ENCODE data around the gene PSMD6.

The PSMD6 gene

GRCh38 chr3:63969876-63970275, 53.4 kb downstream of the PSMD6 start:
- H3K36me3 ChIP-seq (ENCODE audit: low read depth) = no peaks in the 10 kb centered on the region
- DNase-seq (ENCODE audit: low spot score) (no peak), ATAC-seq (ENCODE audit: low read depth) (no peak)
- H3K4me3 ChIP-seq (ENCODE audit: severe bottlenecking) = no peak overlapping the region
- no peaks in the 10 kb centered on the region for H3K9me3 ChIP-seq (ENCODE audit: severe bottlenecking)
- peaks cover 38% of the 10 kb centered on the region for H3K4me1 ChIP-seq (ENCODE audit: insufficient read depth, poor library complexity, severe bottlenecking)
- H3K27me3 ChIP-seq (ENCODE audit: insufficient read depth, poor library complexity, severe bottlenecking) = no peaks in the 10 kb centered on the region
- H3K27ac ChIP-seq (ENCODE audit: poor library complexity, severe bottlenecking) = peak overlapping the region; percentile 63
- no peak for TF ChIP-seq CTCF (IDR thresholded peaks at IDR 0.05; ENCODE audit: poor library complexity, severe bottlenecking)

GRCh38 chr3:63968612-63969350, 54.5 kb downstream of the PSMD6 start:
- H3K9me3 ChIP-seq (ENCODE audit: severe bottlenecking) = no peaks in the 10 kb centered on the region
- DNase-seq (ENCODE audit: low spot score) = no peak
- H3K36me3 ChIP-seq (ENCODE audit: low read depth) = no peaks in the 10 kb centered on the region
- no peaks in the 10 kb centered on the region for H3K27me3 ChIP-seq (ENCODE audit: insufficient read depth, poor library complexity, severe bottlenecking)
- no peak overlapping the region for H3K4me3 ChIP-seq (ENCODE audit: severe bottlenecking)
- peaks cover 34% of the 10 kb centered on the region for H3K4me1 ChIP-seq (ENCODE audit: insufficient read depth, poor library complexity, severe bottlenecking)
- no peak for TF ChIP-seq CTCF (IDR thresholded peaks at IDR 0.05; ENCODE audit: poor library complexity, severe bottlenecking)
- peak overlapping the region; percentile 63 for H3K27ac ChIP-seq (ENCODE audit: poor library complexity, severe bottlenecking)
- peak; percentile 59 for ATAC-seq (ENCODE audit: low read depth)

- Histone ChIP-seq H3K4me3 (ENCODE audit: severe bottlenecking) (no peak overlapping the region), H3K27ac (ENCODE audit: poor library complexity, severe bottlenecking) (peak overlapping the region; percentile 63), H3K27me3 (ENCODE audit: insufficient read depth, poor library complexity, severe bottlenecking) (no peaks in the 10 kb centered on the region), H3K4me1 (ENCODE audit: insufficient read depth, poor library complexity, severe bottlenecking) (peaks cover 34% of the 10 kb centered on the region), H3K9me3 (ENCODE audit: severe bottlenecking) (no peaks in the 10 kb centered on the region), H3K36me3 (ENCODE audit: low read depth) (no peaks in the 10 kb centered on the region)
- ATAC-seq (ENCODE audit: low read depth) = peak; percentile 49
- TF ChIP-seq CTCF (IDR thresholded peaks at IDR 0.05; ENCODE audit: poor library complexity, severe bottlenecking) = no peak
- no peak for DNase-seq (ENCODE audit: low spot score)
Measured at GRCh38 chr3:63967675-63968611, 55.4 kb downstream of the PSMD6 start.

- Histone ChIP-seq H3K4me3 (ENCODE audit: severe bottlenecking) (no peak overlapping the region), H3K9me3 (ENCODE audit: severe bottlenecking) (no peaks in the 10 kb centered on the region), H3K36me3 (ENCODE audit: low read depth) (peaks cover 6% of the 10 kb centered on the region), H3K27ac (ENCODE audit: poor library complexity, severe bottlenecking) (peak overlapping the region; percentile 63), H3K4me1 (ENCODE audit: insufficient read depth, poor library complexity, severe bottlenecking) (peaks cover 38% of the 10 kb centered on the region), H3K27me3 (ENCODE audit: insufficient read depth, poor library complexity, severe bottlenecking) (no peaks in the 10 kb centered on the region)
- no peak for TF ChIP-seq CTCF (IDR thresholded peaks at IDR 0.05; ENCODE audit: poor library complexity, severe bottlenecking)
- no peak for ATAC-seq (ENCODE audit: low read depth)
- no peak for DNase-seq (ENCODE audit: low spot score)
Measured at GRCh38 chr3:63966871-63967270, 56.4 kb downstream of the PSMD6 start.
